Fibroblast of lung (primary cell): ENCODE measurements around the gene RAVER2. TPM values are rescaled to one million over a fixed set of nuclear protein-coding genes. Genes with fewer than 3 reads are reported as not detected.

Source experiments
- DNase-seq, 2 donors: peaks; one replicate each; pipeline versions ENCODE4 v3.0.0 to v3.0.0-alpha.2; 2010; ENCODE audit warnings: low read depth in 2 of 2
- H2AFZ ChIP-seq: 2 replicates; pipeline ENCODE4 v1.5.1; 2012; ENCODE audit warnings: low read length, control low read depth, inconsistent platforms
- H3K27ac ChIP-seq: 2 replicates; pipeline ENCODE4 v1.5.1; 2011; ENCODE audit warnings: low read length, control low read depth; ENCODE audit not compliant: insufficient read depth
- H3K27me3 ChIP-seq: 2 replicates; pipeline ENCODE4 v1.5.1; 2011; ENCODE audit warnings: mild to moderate bottlenecking, low read length; ENCODE audit not compliant: control insufficient read depth, insufficient read depth
- H3K36me3 ChIP-seq: 2 replicates; pipeline ENCODE4 v1.5.1; 2011; ENCODE audit warnings: low read length; ENCODE audit not compliant: control insufficient read depth, insufficient read depth
- H3K4me1 ChIP-seq: 2 replicates; pipeline ENCODE4 v1.5.1; 2011; ENCODE audit warnings: low read length; ENCODE audit not compliant: control insufficient read depth, insufficient read depth; ENCODE audit errors: extremely low read depth
- H3K4me2 ChIP-seq: 2 replicates; pipeline ENCODE4 v1.5.1; 2011; ENCODE audit warnings: low read length, control low read depth; ENCODE audit not compliant: insufficient read depth; ENCODE audit errors: extremely low read depth
- H3K4me3 ChIP-seq, 4 experiments: fragments of 200-600 bp in 1 of 4; sonication (generic) in 1 of 4; replicated peaks in 1 of 4; 2 replicates each; pipeline ENCODE4 v1.5.1; 2011 to 2016; ENCODE audit warnings: low read length in 4 of 4, low read depth in 3 of 4, mild to moderate bottlenecking in 3 of 4, control low read depth in 2 of 4, inconsistent platforms in 1 of 4, mixed read lengths in 1 of 4; ENCODE audit not compliant: insufficient read depth in 1 of 4; ENCODE audit errors: control extremely low read depth in 1 of 4
- H3K79me2 ChIP-seq: 2 replicates; pipeline ENCODE4 v1.5.1; 2012; ENCODE audit warnings: mild to moderate bottlenecking, low read length, inconsistent platforms; ENCODE audit not compliant: control insufficient read depth, insufficient read depth
- H3K9ac ChIP-seq: 2 replicates; pipeline ENCODE4 v1.5.1; 2011; ENCODE audit warnings: mild to moderate bottlenecking, low read length, control low read depth; ENCODE audit not compliant: insufficient read depth
- H3K9me3 ChIP-seq: 2 replicates; pipeline ENCODE4 v1.5.1; 2012; ENCODE audit warnings: low read depth, low read length; ENCODE audit not compliant: control insufficient read depth, insufficient read depth
- H4K20me1 ChIP-seq: 2 replicates; pipeline ENCODE4 v1.5.1; 2011; ENCODE audit warnings: low read length; ENCODE audit not compliant: control insufficient read depth, insufficient read depth; ENCODE audit errors: extremely low read depth
- CTCF ChIP-seq, 2 donors: IDR thresholded peaks in 1 of 2; conservative IDR thresholded peaks in 1 of 2; 1 replicate in 1 of 2; 2 replicates in 1 of 2; pipeline ENCODE4 v1.5.1; 2011 to 2012; ENCODE audit warnings: low read length in 2 of 2, control low read depth in 1 of 2, inconsistent platforms in 1 of 2, low read depth in 1 of 2, mild to moderate bottlenecking in 1 of 2
- EZH2 ChIP-seq: IDR thresholded peaks from 2 replicates; pipeline ENCODE4 v1.5.1; 2012; ENCODE audit warnings: low read length, control low read depth, mild to moderate bottlenecking; ENCODE audit errors: missing control alignments
- polyA plus RNA-seq, 2 donors: library from polyadenylated mRNA; depleted of rRNA in 1 of 2; stranded (reverse) in 1 of 2; unstranded in 1 of 2; fragments of >200 nt; gene quantifications; 2 replicates each; pipeline ENCODE4 v1.2.1, GENCODE V29; 2011 to 2012; ENCODE audit warnings: missing spikeins in 1 of 2
- total RNA-seq: library from RNA; depleted of rRNA; stranded (reverse); fragments of >200 nt; gene quantifications from 2 replicates; pipeline ENCODE4 v1.2.1, GENCODE V29; 2014

Gene RAVER2
- total and polyA plus RNA-seq, 2 donors (not counting 1 experiment from before 2014, with no cell fraction given) = 4.3 to 5.6 TPM

- H4K20me1 ChIP-seq = no peaks in the 10 kb centered on the region
- H3K4me3 ChIP-seq = peak overlapping the region; percentile 72 to 78 (median 75)
- no peaks in the 10 kb centered on the region for H3K4me1 ChIP-seq
- H3K9me3 ChIP-seq = no peaks in the 10 kb centered on the region
- H3K36me3 ChIP-seq = no peaks in the 10 kb centered on the region
- no peaks in the 10 kb centered on the region for H3K27me3 ChIP-seq
- DNase-seq = peak; percentile 10 to 59
- H3K27ac ChIP-seq = peak overlapping the region; percentile 24
- H3K9ac ChIP-seq = peak overlapping the region; percentile 32
- TF ChIP-seq EZH2 (no peak), CTCF (conservative IDR thresholded peaks at IDR 0.05 in 1 of 2, IDR thresholded peaks at IDR 0.05 in 1 of 2; ENCODE audit: low read depth in 1 of 2, low read length in 2 of 2) (no peak)
- peak overlapping the region; percentile 86 for H3K4me2 ChIP-seq
- H2AFZ ChIP-seq = peak overlapping the region; percentile 77
- no peaks in the 10 kb centered on the region for H3K79me2 ChIP-seq
Measured at GRCh38 chr1:64745181-64745985, 508 bp downstream of the RAVER2 start.

GRCh38 chr1:64745986-64746940, 1.4 kb downstream of the RAVER2 start:
- Histone ChIP-seq H3K9ac (no peak overlapping the region), H3K4me2 (peak overlapping the region; percentile 86)
- peak in 1 of 2 donors; percentile 53 for DNase-seq

More at GRCh38 chr1:64745986-64746940, 1.4 kb downstream of the RAVER2 start:
- H3K79me2 ChIP-seq = no peaks in the 10 kb centered on the region
- peak overlapping the region; percentile 77 for H2AFZ ChIP-seq
- no peak for TF ChIP-seq EZH2
- no peak for TF ChIP-seq CTCF (conservative IDR thresholded peaks at IDR 0.05 in 1 of 2, IDR thresholded peaks at IDR 0.05 in 1 of 2; ENCODE audit: low read depth in 1 of 2, low read length in 2 of 2)
- no peaks in the 10 kb centered on the region for H3K36me3 ChIP-seq
- H3K27me3 ChIP-seq = no peaks in the 10 kb centered on the region
- no peaks in the 10 kb centered on the region for H3K9me3 ChIP-seq
- H3K4me1 ChIP-seq = no peaks in the 10 kb centered on the region
- H4K20me1 ChIP-seq = no peaks in the 10 kb centered on the region
- H3K27ac ChIP-seq = no peak overlapping the region
- H3K4me3 ChIP-seq = peak overlapping the region; percentile 72 to 78 (median 75)
